Brain microvascular endothelial cell (primary cell): ENCODE measurements around the gene YY1AP1.
"Not testable (repeated sequence)": the region's sequence is repeated elsewhere in the genome, so short reads cannot be mapped to it uniquely, and the experiment has no call there.

Experiments used
- DNase-seq: peaks from one replicate; pipeline ENCODE4 v3.0.0-alpha.2; 2020
- H3K27ac ChIP-seq: fragments of 250-450 bp; sonication (Bioruptor Pico); 2 replicates; pipeline ENCODE4 v1.5.1; 2020; ENCODE audit warnings: mild to moderate bottlenecking, moderate library complexity
- H3K27me3 ChIP-seq: fragments of 250-450 bp; sonication (Bioruptor Pico); replicated peaks from 2 replicates; pipeline ENCODE4 v1.5.1; 2020; ENCODE audit warnings: mild to moderate bottlenecking
- H3K36me3 ChIP-seq: fragments of 250-450 bp; sonication (Bioruptor Pico); replicated peaks from 2 replicates; pipeline ENCODE4 v1.5.1; 2020; ENCODE audit warnings: mild to moderate bottlenecking
- H3K4me3 ChIP-seq: 2 replicates; pipeline ENCODE4 v1.5.1; 2011; ENCODE audit warnings: low read depth, mild to moderate bottlenecking, control low read depth, low read length, moderate library complexity
- in situ Hi-C: cut with HindIII; loops from 2 replicates; pipeline ENCODE4 v1.10.0; 2017; ENCODE audit warnings: low sequenced_read_pairs, low pct_ligation_motif_present
- TF ChIP-seq, protein P1 (sequence below): IDR thresholded peaks from 2 replicates; pipeline ENCODE4 v1.5.1; 2011; ENCODE audit warnings: low read depth, mild to moderate bottlenecking, moderate library complexity, low read length, control low read depth, inconsistent platforms; ENCODE audit errors: missing control alignments

Gene YY1AP1

DNA sequence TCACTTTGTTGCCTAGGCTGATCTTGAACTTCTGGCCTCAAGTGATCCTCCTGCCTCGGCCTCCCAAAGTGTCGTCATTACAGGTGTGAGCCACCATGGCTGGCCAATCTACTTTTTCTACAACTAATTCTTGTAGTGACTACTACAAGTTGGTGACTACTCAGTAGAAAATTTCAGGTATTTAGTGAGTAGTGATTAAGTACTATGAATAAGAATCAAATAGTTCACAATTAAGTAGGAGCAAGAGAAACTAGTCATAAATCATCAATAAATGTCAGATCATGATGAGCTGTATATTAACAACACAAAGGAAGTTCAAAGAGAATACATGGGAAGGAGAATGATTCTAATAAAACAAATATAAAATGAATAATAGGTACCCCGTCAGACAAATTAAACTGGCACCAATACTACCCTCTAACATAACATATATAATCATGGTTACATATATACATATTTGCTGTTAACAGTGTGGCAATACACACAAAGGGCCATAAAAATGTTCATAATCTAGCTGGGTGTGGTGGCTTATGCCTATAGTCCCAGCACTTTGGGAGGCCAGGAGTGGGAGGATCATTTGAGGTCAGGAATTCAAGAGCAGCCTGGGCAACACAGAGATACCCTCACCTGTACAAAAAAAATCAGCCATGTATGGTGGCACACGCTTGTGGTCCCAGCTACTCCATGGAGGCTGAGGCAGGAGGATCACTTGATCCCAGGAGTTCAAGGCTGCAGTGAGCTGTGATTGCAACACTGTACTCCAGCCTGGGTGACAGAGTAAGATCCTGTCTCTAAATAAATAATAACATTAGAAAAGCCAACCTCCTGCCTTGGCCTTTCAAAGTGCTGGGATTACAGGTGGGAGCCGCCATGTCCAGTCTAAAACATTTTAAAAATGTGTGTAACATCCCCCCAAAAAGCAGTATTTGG is 19.1 kb downstream of the YY1AP1 start:
- no peak for DNase-seq
- TF ChIP-seq, protein P1, sequence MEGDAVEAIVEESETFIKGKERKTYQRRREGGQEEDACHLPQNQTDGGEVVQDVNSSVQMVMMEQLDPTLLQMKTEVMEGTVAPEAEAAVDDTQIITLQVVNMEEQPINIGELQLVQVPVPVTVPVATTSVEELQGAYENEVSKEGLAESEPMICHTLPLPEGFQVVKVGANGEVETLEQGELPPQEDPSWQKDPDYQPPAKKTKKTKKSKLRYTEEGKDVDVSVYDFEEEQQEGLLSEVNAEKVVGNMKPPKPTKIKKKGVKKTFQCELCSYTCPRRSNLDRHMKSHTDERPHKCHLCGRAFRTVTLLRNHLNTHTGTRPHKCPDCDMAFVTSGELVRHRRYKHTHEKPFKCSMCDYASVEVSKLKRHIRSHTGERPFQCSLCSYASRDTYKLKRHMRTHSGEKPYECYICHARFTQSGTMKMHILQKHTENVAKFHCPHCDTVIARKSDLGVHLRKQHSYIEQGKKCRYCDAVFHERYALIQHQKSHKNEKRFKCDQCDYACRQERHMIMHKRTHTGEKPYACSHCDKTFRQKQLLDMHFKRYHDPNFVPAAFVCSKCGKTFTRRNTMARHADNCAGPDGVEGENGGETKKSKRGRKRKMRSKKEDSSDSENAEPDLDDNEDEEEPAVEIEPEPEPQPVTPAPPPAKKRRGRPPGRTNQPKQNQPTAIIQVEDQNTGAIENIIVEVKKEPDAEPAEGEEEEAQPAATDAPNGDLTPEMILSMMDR: no peak
- Histone ChIP-seq H3K27me3 (no peaks in the 10 kb centered on the region), H3K36me3 (peaks cover 60% of the 10 kb centered on the region), H3K27ac (no peak overlapping the region), H3K4me3 (no peak overlapping the region)
- in situ Hi-C loops: no loop called here

DNA sequence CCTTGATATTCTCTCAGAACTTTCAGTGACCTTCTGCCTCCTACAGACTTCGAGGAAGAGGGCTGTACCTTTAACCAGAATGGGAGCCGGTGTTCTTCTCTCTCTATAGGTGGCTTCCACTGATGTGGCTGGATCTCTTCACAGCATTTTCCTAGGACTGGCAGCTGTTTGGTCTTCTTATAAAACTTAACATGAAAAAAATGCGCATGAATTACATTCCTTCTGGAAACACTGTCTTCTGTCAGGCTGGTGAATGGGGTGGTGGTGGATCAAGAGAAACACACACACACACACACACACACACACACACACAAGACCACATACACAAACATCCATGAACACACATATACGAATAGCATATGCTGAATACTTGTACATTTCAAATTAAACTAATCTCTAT is 27.3 kb downstream of the YY1AP1 start:
- in situ Hi-C loops: not testable (repeated sequence)

GRCh38 chr1:155657463-155657862 is 31.1 kb downstream of the YY1AP1 start:
- in situ Hi-C loops: no loop called here
- no peak overlapping the region for H3K27ac ChIP-seq
- DNase-seq: no peak

More for the DNA sequence above, 27.3 kb downstream of the YY1AP1 start:
- H3K27ac ChIP-seq, H3K27me3 ChIP-seq, DNase-seq, H3K4me3 ChIP-seq: not testable (repeated sequence)
- peaks cover 58% of the 10 kb centered on the region for H3K36me3 ChIP-seq

GRCh38 chr1:155652951-155653350 is 35.6 kb downstream of the YY1AP1 start:
- Histone ChIP-seq H3K27ac (no peak overlapping the region), H3K36me3 (no peaks in the 10 kb centered on the region), H3K27me3 (no peaks in the 10 kb centered on the region), H3K4me3 (no peak overlapping the region)
- no peak for DNase-seq
- in situ Hi-C loops: no loop called here
- TF ChIP-seq, protein P1: no peak

More at GRCh38 chr1:155657463-155657862, 31.1 kb downstream of the YY1AP1 start:
- Histone ChIP-seq H3K36me3 (peaks cover 29% of the 10 kb centered on the region), H3K27me3 (no peaks in the 10 kb centered on the region), H3K4me3 (no peak overlapping the region)
- TF ChIP-seq, protein P1: no peak

GRCh38 chr1:155651861-155652661 is 36.5 kb downstream of the YY1AP1 start:
- H3K36me3 ChIP-seq: no peaks in the 10 kb centered on the region
- no peak overlapping the region for H3K4me3 ChIP-seq
- in situ Hi-C loops: no loop called here
- no peaks in the 10 kb centered on the region for H3K27me3 ChIP-seq
- no peak for DNase-seq
- TF ChIP-seq, protein P1: no peak
- H3K27ac ChIP-seq: no peak overlapping the region

DNA sequence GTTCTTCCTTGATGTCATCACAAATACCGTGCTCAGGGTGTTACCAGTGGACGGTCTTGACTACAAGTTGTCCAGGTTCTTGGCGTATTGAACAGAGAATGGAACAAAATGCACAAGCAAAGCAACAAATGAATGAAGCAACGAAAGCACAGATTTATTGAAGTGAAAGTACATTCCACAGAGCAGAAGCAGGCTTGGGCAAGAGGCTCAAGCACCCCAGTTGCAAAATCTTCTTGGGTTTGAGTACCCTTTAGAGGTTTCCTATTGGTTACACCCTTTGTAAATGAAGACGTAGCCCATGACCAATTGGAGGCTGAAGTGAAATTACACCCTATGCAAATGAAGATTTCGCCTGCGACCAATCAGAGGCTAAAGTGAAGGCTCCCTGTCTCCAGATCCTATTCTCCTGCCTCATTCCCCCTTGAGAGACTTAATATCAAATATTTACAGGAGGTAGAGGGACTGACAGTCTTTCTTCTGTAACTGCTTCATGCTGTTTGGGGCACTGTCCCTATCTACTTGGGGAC is 38.3 kb downstream of the YY1AP1 start:
- in situ Hi-C loops: no loop called here
- no peak overlapping the region for H3K27ac ChIP-seq

More for the DNA sequence above, 38.3 kb downstream of the YY1AP1 start:
- Histone ChIP-seq H3K4me3 (no peak overlapping the region), H3K36me3 (no peaks in the 10 kb centered on the region), H3K27me3 (no peaks in the 10 kb centered on the region)
- TF ChIP-seq, protein P1: no peak
- DNase-seq: no peak
